HUES48 (cell line): ENCODE results near the gene PYCR2.
A peak's percentile ranks its signal among the peaks of the same experiment; 100 is the strongest.

ENCODE experiments used
- H3K27ac ChIP-seq: one replicate; pipeline ENCODE4 v1.7.0; 2013; ENCODE audit warnings: low read depth, low read length, inconsistent platforms
- H3K27me3 ChIP-seq: 2 replicates; pipeline ENCODE4 v1.6.1; 2013; ENCODE audit warnings: mild to moderate bottlenecking, low read length; ENCODE audit not compliant: control insufficient read depth, insufficient read depth
- H3K36me3 ChIP-seq: 2 replicates; pipeline ENCODE4 v1.6.1; 2013; ENCODE audit warnings: low read length; ENCODE audit not compliant: control insufficient read depth, insufficient read depth
- H3K4me1 ChIP-seq: 2 replicates; pipeline ENCODE4 v1.6.1; 2013; ENCODE audit warnings: mild to moderate bottlenecking, low read length; ENCODE audit not compliant: control insufficient read depth, insufficient read depth
- H3K4me3 ChIP-seq: 2 replicates; pipeline ENCODE4 v1.5.1; 2013; ENCODE audit warnings: mild to moderate bottlenecking, low read depth, low read length
- H3K9ac ChIP-seq: 2 replicates; pipeline ENCODE4 v1.6.1; 2013; ENCODE audit warnings: mild to moderate bottlenecking, low read depth, low read length, moderate library complexity
- H3K9me3 ChIP-seq: 2 replicates; pipeline ENCODE4 v1.6.1; 2013; ENCODE audit warnings: low read length; ENCODE audit not compliant: control insufficient read depth, insufficient read depth

PYCR2 gene

DNA sequence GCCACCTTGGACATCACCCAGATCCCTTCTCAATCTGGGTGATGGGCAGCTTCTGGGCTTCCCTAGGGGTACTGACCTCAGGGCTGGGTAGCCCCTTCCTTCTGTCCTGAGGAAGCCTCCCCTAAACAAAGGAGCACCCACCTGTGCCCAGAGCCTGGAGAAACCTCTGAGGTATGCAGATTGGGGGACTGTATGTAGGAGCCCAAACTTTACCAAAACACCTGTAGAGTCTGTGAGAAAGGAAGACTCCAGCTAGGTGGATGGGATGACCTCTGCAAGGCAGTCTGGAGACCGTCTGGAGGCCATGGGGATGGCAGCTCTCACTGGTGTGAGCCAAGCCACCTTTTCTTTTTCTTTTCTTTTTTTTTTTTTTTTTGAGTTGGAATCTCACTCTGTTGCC lies 30.7 kb upstream of the PYCR2 start:
- no peaks in the 10 kb centered on the region for H3K27me3 ChIP-seq
- H3K27ac ChIP-seq, result no peak overlapping the region
- H3K4me3 ChIP-seq, result no peak overlapping the region
- no peaks in the 10 kb centered on the region for H3K36me3 ChIP-seq
- no peaks in the 10 kb centered on the region for H3K9me3 ChIP-seq
- peaks cover 7% of the 10 kb centered on the region; the same call in 1 of the 2 replicates for H3K4me1 ChIP-seq
- no peak overlapping the region for H3K9ac ChIP-seq

DNA sequence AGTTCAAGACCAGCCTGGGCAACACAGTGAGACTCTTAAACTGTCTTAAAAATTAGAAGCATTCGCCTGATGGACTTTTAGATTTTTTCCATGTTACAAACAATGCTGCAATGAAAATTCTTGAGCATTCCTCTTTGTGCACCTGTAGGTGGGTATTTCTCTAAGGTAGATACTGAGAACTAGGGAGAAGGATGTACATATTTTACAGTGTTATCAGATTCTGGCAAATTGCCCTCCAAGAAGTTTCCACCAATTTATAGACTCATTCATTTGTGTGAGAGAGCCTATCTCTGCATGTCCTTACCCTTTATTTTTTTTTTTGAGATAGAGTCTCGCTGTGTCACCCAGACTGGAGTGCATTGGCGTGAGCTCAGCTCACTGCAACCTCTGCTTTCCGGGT lies 29.3 kb upstream of the PYCR2 start:
- no peak overlapping the region for H3K27ac ChIP-seq
- H3K4me1 ChIP-seq, result peaks cover 16% of the 10 kb centered on the region
- H3K9me3 ChIP-seq, result no peaks in the 10 kb centered on the region
- no peaks in the 10 kb centered on the region for H3K36me3 ChIP-seq
- no peaks in the 10 kb centered on the region for H3K27me3 ChIP-seq
- no peak overlapping the region for H3K9ac ChIP-seq
- H3K4me3 ChIP-seq, result no peak overlapping the region

DNA sequence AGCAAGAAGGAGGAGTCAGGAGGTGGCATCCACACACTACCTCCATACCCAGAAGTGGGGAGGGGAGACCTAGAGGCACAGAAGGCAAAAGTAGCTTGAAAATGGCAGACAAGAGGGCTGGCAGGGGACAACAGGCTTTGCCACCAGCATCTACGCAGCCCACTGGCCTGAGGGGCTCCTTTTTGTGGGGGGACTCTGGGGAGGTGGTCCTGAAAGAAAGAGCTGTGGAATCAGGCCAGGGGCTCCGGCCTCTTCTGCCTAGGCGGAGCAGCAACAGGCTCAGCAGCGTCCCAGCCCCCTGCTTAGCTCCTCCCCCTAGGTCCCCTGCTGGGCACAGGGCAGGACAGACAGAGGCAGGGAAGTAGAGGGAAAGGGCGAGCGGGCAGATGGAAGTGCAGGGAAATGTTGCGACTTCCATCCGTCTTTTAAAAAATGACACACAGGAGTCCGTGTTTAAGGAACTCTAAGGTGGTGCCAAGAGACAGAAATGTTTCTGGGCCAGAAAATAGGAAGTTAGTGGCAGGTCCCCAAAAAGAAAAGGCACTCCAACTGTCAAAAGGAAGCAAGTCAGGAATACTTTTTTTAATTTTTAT lies 27.0 kb upstream of the PYCR2 start:
- 0 out of 2 replicates have a peak overlapping the region, but pooled peaks have one; percentile 23 for H3K4me3 ChIP-seq

DNA sequence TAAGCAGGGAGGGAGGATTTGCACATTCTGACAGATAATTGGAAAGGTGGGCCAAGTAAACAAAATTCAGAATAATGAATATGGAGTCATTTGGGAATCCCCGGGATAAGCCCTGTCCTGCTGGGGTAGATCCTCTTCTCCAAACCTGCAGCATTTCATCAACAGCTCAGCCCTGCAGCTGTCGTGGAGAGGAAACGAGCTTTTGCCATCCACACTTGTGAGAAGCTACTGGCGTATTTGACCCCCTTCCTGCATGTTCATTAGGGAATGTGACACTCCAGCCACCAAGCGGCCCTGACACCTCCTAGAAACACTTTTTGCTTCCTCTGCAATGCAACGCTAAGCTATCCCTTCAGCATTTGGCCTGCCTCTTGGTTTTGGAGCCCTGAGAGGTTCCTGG lies 25.0 kb upstream of the PYCR2 start:
- Histone ChIP-seq H3K9me3 (no peaks in the 10 kb centered on the region), H3K27me3 (peaks cover 5% of the 10 kb centered on the region; the same call in 1 of the 2 replicates), H3K36me3 (no peaks in the 10 kb centered on the region), H3K4me3 (no peak overlapping the region), H3K9ac (no peak overlapping the region), H3K27ac (peak overlapping the region; percentile 46), H3K4me1 (peaks cover 49% of the 10 kb centered on the region)

More for the DNA sequence above, 27.0 kb upstream of the PYCR2 start:
- Histone ChIP-seq H3K9ac (no peak overlapping the region), H3K27me3 (peaks cover 5% of the 10 kb centered on the region; the same call in 1 of the 2 replicates), H3K27ac (no peak overlapping the region), H3K36me3 (no peaks in the 10 kb centered on the region), H3K9me3 (no peaks in the 10 kb centered on the region), H3K4me1 (peaks cover 30% of the 10 kb centered on the region)

DNA sequence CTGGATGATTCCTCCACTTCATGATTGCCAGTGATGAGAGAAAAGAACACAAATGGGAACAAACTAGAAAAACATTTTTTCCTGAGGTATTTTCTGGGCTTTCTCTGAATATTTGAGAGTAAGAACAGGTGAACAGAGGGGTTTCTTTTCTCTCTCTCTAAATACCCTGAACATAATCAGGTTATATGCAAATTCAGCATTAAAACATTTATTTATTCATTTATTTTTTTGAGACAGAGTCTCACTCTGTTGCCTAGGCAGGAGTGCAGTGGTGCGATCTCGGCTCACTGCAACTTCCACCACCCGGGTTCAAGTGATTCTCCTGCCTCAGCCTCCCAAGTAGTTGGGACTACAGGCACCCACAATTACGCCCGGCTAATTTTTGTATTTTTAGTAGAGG lies 22.8 kb upstream of the PYCR2 start:
- no peak overlapping the region for H3K4me3 ChIP-seq
- no peak overlapping the region for H3K9ac ChIP-seq
- no peaks in the 10 kb centered on the region for H3K36me3 ChIP-seq
- no peaks in the 10 kb centered on the region for H3K9me3 ChIP-seq
- peaks cover 59% of the 10 kb centered on the region for H3K4me1 ChIP-seq
- peaks cover 5% of the 10 kb centered on the region; the same call in 1 of the 2 replicates for H3K27me3 ChIP-seq
- peak overlapping the region; percentile 96 for H3K27ac ChIP-seq

DNA sequence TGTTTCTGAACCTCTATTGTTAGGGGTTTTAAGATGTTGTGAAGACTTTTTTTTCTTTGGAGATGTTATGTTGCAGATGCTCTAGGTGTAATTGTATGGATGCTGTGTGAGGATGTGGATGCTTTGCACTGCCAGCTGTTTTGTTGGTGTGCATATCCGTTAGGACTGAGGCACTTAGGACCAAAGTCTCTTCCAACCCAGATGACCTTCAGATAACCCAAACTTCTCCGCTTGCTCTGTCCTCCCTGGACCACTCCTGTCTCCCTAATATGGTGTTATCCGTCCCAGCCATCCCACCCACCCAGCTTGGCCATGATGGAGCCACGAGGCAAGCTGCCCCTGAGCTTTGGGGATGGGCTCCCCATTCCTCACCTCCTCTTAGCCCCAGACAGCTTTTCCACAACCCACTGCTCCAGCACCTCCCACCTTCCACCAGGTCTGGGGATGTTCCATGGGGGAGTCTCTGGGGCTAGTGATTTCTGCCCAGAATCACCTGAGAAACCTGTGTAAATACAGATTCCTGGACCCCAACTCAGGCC lies 22.1 kb upstream of the PYCR2 start:
- no peak overlapping the region for H3K4me3 ChIP-seq
- H3K27me3 ChIP-seq, result peaks cover 5% of the 10 kb centered on the region; the same call in 1 of the 2 replicates
- H3K9ac ChIP-seq, result 0 out of 2 replicates have a peak overlapping the region, but pooled peaks have one; percentile 4
- H3K27ac ChIP-seq, result peak overlapping the region; percentile 96
- H3K36me3 ChIP-seq, result no peaks in the 10 kb centered on the region
- peaks cover 65% of the 10 kb centered on the region for H3K4me1 ChIP-seq
- no peaks in the 10 kb centered on the region for H3K9me3 ChIP-seq

DNA sequence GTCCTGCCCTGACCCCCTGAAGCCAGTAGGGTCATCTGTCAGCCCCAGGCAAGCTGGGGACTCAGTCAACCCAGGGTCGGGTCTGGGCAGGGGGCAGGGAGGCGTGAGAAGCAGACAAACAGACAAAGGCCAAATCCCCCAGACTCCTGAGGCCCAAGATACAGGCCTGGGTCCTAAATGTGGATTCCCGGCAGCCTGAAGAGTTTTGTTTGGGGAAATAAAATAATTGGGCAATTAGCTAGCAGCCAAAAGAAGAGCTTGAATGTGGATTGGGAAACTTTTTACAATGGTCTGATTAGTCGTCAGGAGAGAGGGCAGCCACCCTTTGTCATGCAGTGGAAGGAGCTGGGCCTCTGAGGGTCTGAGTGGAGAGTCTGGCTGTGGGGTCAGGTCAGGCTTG lies 21.5 kb upstream of the PYCR2 start:
- no peaks in the 10 kb centered on the region for H3K9me3 ChIP-seq
- H3K4me1 ChIP-seq, result peaks cover 61% of the 10 kb centered on the region
- H3K36me3 ChIP-seq, result no peaks in the 10 kb centered on the region
- H3K27ac ChIP-seq, result peak overlapping the region; percentile 96
- H3K4me3 ChIP-seq, result 0 out of 2 replicates have a peak overlapping the region, but pooled peaks have one; percentile 12
- H3K27me3 ChIP-seq, result peaks cover 5% of the 10 kb centered on the region; the same call in 1 of the 2 replicates
- peak overlapping the region; percentile 53; the same call in 1 of the 2 replicates for H3K9ac ChIP-seq

DNA sequence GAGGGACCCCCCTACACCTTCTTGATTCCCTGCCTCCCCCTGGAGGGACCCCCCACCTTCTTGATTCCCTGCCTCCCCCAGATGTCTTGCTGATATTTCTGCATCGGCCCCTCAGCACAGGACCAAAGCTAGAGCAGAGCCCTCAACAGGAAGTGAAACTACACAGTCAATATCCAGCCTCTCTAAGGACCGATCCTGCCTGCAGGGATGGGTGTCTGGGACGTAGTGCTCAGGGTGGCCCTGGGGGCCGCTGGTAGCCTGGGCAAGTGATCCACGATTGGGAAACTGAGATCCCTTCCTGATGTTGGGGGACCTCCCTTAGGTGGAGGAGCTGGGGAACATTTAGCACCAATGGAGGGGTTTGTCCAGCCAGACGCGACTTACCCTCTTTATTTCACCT lies 20.9 kb upstream of the PYCR2 start:
- H3K9ac ChIP-seq, result peak overlapping the region; percentile 53; the same call in 1 of the 2 replicates
- H3K36me3 ChIP-seq, result no peaks in the 10 kb centered on the region
- peaks cover 5% of the 10 kb centered on the region; the same call in 1 of the 2 replicates for H3K27me3 ChIP-seq
- H3K27ac ChIP-seq, result peak overlapping the region; percentile 96
- peaks cover 62% of the 10 kb centered on the region for H3K4me1 ChIP-seq
- 0 out of 2 replicates have a peak overlapping the region, but pooled peaks have one; percentile 12 for H3K4me3 ChIP-seq
- no peaks in the 10 kb centered on the region for H3K9me3 ChIP-seq

DNA sequence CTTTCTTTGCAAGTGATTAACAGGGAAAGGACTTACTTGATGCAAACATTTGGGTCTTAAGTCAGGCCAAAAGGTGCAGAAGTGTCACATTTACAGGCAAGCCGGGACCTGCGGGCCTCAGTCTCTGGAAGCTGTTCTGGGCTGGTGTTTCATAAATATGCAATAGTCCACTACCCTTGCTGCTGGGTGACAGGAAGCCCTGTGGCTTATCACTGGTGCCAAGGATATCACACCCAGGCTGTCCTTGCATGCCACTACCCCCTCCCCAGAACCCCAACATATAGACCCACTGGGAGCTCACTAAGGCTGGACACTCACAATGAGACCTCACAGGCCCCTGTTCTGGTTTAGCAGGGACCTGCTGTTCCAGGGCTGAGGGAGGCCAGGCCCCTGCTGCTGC lies 20.3 kb upstream of the PYCR2 start:
- Histone ChIP-seq H3K4me3 (no peak overlapping the region), H3K27me3 (peaks cover 5% of the 10 kb centered on the region; the same call in 1 of the 2 replicates), H3K4me1 (peaks cover 62% of the 10 kb centered on the region), H3K36me3 (no peaks in the 10 kb centered on the region), H3K9ac (no peak overlapping the region), H3K9me3 (no peaks in the 10 kb centered on the region), H3K27ac (peak overlapping the region; percentile 96)

DNA sequence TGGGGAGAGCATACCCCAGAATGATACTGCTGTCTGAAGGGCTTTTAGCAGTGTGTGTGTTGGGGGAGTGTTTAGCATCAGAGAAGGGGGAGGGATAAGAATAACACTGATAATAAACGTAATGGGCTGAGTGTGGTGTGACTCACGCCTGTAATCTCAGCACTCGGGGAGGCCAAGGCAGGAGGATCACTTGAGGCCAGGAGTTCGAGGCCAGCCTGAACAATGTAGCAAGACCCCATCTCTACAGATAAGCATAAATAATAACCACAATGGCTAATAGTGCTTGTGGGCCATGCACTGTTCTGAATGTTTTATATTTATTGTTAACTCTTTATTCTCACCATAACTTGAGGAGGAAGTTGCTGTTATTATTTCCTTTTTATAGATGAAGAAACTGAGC lies 19.5 kb upstream of the PYCR2 start:
- H3K4me1 ChIP-seq, result peaks cover 54% of the 10 kb centered on the region
- no peak overlapping the region for H3K9ac ChIP-seq
- no peak overlapping the region for H3K27ac ChIP-seq
- peaks cover 5% of the 10 kb centered on the region; the same call in 1 of the 2 replicates for H3K27me3 ChIP-seq
- H3K9me3 ChIP-seq, result no peaks in the 10 kb centered on the region
- H3K36me3 ChIP-seq, result no peaks in the 10 kb centered on the region
- no peak overlapping the region for H3K4me3 ChIP-seq

DNA sequence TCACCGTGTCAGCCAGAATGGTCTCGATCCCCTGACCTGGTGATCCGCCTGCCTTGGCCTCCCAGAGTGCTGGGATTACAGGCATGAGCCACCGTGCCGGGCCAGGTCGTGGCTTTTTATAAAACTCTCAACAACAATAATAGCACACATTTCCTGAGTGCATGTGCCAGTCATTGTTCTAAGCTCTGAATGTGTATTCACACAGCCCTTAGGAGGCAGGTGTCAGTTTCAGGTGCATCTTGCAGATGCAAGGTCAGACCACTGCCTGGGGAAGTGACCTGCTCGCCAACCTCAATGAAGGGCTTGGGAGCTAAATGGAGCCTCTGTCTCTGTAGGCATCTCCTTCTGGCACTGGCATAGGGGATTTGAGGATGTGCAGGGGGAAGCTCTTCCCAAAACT lies 18.5 kb upstream of the PYCR2 start:
- no peaks in the 10 kb centered on the region for H3K36me3 ChIP-seq
- no peak overlapping the region for H3K9ac ChIP-seq
- peaks cover under 1% of the 10 kb centered on the region; the same call in 1 of the 2 replicates for H3K27me3 ChIP-seq
- H3K27ac ChIP-seq, result no peak overlapping the region
- no peak overlapping the region for H3K4me3 ChIP-seq
- no peaks in the 10 kb centered on the region for H3K9me3 ChIP-seq
- peaks cover 49% of the 10 kb centered on the region for H3K4me1 ChIP-seq
